NT2/D1 (cell line): ENCODE measurements around the gene SIL1.

ENCODE experiments used
- DNase-seq: peaks from one replicate; pipeline ENCODE4 v3.0.0-alpha.2; 2011; ENCODE audit warnings: low read depth, low spot score
- H3K27me3 ChIP-seq: 2 replicates; pipeline ENCODE4 v1.6.0; 2011; ENCODE audit warnings: mild to moderate bottlenecking; ENCODE audit not compliant: insufficient read length, insufficient read depth
- H3K36me3 ChIP-seq: 2 replicates; pipeline ENCODE4 v1.6.1; 2011; ENCODE audit warnings: mild to moderate bottlenecking, low read length, mixed read lengths; ENCODE audit not compliant: insufficient read depth, insufficient read length
- H3K4me1 ChIP-seq: 2 replicates; pipeline ENCODE4 v1.5.1; 2011; ENCODE audit not compliant: insufficient read depth, insufficient read length
- H3K4me3 ChIP-seq: 2 replicates; pipeline ENCODE4 v1.5.1; 2011; ENCODE audit warnings: low read depth; ENCODE audit not compliant: insufficient read length
- H3K9ac ChIP-seq: 2 replicates; pipeline ENCODE4 v1.6.0; 2011; ENCODE audit warnings: low read depth; ENCODE audit not compliant: insufficient read length
- H3K9me3 ChIP-seq: 2 replicates; pipeline ENCODE4 v1.5.1; 2011; ENCODE audit warnings: mild to moderate bottlenecking, low read length; ENCODE audit not compliant: insufficient read depth
- SUZ12 ChIP-seq: IDR thresholded peaks from 2 replicates; pipeline ENCODE4 v1.6.1; 2011; ENCODE audit not compliant: insufficient read length, insufficient read depth; ENCODE audit errors: extremely low read depth
- YY1 ChIP-seq: IDR thresholded peaks from 2 replicates; pipeline ENCODE4 v1.6.1; 2011; ENCODE audit not compliant: insufficient read length, insufficient read depth
- ZNF274 ChIP-seq: IDR thresholded peaks from 2 replicates; pipeline ENCODE4 v1.6.1; 2011; ENCODE audit warnings: mild to moderate bottlenecking, low read depth, low read length

The SIL1 gene

DNA sequence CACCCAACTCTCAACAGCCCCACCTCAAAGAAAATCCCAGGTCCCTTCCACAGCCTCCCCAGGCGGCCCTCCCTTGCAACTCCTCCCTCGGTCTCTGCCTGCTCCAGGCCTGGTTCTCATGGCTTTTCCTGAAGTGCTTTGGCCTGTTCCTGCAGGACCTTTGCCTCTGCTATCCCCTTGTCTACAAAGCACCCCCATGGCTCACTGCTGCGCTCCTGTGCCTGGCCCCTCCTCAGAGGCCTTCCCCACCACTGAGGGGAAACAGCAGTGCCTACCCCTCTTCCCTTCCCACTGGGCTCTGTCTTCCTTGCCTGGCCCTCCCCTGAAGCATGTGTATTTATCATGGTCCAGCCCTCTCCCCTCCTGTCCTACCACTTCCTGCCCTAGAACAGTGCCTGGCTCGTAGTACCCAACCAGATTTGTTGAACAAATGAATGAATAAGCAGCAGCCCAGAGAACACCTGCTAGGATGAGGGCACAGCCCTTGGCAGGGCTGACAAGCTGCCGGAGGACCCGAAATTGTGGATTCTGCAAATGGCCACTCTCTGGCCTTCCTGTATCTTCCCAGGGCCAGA lies 254.5 kb downstream of the SIL1 start:
- H3K27me3 ChIP-seq, result no peaks in the 10 kb centered on the region
- TF ChIP-seq SUZ12, result no peak
- H3K9me3 ChIP-seq, result no peaks in the 10 kb centered on the region
- H3K4me3 ChIP-seq, result no peak overlapping the region
- peaks cover 16% of the 10 kb centered on the region for H3K4me1 ChIP-seq
- H3K9ac ChIP-seq, result no peak overlapping the region
- H3K36me3 ChIP-seq, result peaks cover 9% of the 10 kb centered on the region
- DNase-seq, result no peak

DNA sequence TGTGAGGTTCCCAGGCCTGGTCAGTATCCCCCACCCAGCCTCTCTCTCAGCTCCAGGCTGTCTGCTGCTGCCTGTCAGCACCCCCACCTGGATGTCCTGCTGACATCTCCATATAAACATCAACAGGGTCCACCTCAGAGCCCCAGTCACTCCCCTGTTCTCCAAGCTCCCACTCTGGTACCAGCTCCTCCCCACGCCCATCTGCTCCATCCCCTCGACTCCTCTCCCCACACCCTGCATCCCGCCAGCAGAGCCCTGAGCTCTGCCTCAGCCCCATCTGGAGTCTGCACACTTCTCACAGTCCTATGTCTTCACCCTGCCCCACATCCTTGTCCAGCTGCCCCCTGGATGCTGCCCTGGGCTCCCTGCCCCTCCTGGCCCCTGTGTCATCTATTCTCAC lies 255.3 kb downstream of the SIL1 start:
- no peaks in the 10 kb centered on the region for H3K9me3 ChIP-seq
- peaks cover 9% of the 10 kb centered on the region for H3K36me3 ChIP-seq
- TF ChIP-seq ZNF274 (no peak), SUZ12 (no peak), YY1 (no peak)
- no peak overlapping the region for H3K9ac ChIP-seq
- no peak for DNase-seq
- no peaks in the 10 kb centered on the region for H3K27me3 ChIP-seq
- H3K4me3 ChIP-seq, result no peak overlapping the region
- peaks cover 10% of the 10 kb centered on the region for H3K4me1 ChIP-seq

DNA sequence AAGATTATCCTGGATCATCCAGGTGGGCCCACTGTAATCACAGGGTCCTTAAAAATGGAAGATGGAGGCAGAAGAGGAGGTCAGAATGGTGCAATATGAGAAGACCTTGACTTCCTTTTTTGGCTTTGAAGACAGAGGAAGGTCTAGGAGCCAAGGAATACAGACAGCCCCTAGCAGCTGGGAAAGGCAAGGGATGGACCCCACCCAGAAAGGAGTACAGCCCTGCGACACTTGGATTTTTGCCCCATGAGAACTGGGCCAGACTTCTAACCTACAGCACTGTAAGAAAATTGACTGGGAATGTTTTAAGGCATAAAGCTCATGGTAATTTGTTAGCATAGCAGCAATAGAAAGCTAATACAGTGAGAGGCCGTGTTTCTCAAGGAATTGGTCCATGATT lies 256.1 kb downstream of the SIL1 start:
- no peak for TF ChIP-seq SUZ12
- no peak for TF ChIP-seq YY1
- no peak for TF ChIP-seq ZNF274
- H3K36me3 ChIP-seq, result peaks cover 4% of the 10 kb centered on the region
- no peak overlapping the region for H3K9ac ChIP-seq
- no peak for DNase-seq
- H3K27me3 ChIP-seq, result no peaks in the 10 kb centered on the region
- H3K4me3 ChIP-seq, result no peak overlapping the region
- H3K4me1 ChIP-seq, result peaks cover 12% of the 10 kb centered on the region
- H3K9me3 ChIP-seq, result no peaks in the 10 kb centered on the region

DNA sequence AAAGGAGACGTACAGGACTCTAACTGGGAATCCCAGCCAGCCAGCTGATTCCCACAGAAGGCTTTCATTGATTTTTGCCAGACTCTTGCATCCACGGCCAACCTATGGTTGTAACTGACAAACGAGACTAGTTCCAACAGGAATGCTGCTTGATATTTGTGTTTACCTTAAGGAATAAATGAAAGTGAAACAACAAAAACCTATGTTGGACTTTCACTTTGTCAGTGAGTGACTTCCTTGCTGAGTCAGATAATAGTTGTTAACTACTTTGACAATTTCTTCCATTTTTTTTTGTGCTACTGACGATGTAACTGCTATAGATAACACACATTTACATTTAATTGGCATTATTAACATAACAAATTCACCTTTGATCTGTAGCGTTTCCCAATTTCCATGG lies 259.6 kb downstream of the SIL1 start:
- no peaks in the 10 kb centered on the region for H3K9me3 ChIP-seq
- TF ChIP-seq YY1, result no peak
- TF ChIP-seq SUZ12, result no peak
- TF ChIP-seq ZNF274, result no peak

DNA sequence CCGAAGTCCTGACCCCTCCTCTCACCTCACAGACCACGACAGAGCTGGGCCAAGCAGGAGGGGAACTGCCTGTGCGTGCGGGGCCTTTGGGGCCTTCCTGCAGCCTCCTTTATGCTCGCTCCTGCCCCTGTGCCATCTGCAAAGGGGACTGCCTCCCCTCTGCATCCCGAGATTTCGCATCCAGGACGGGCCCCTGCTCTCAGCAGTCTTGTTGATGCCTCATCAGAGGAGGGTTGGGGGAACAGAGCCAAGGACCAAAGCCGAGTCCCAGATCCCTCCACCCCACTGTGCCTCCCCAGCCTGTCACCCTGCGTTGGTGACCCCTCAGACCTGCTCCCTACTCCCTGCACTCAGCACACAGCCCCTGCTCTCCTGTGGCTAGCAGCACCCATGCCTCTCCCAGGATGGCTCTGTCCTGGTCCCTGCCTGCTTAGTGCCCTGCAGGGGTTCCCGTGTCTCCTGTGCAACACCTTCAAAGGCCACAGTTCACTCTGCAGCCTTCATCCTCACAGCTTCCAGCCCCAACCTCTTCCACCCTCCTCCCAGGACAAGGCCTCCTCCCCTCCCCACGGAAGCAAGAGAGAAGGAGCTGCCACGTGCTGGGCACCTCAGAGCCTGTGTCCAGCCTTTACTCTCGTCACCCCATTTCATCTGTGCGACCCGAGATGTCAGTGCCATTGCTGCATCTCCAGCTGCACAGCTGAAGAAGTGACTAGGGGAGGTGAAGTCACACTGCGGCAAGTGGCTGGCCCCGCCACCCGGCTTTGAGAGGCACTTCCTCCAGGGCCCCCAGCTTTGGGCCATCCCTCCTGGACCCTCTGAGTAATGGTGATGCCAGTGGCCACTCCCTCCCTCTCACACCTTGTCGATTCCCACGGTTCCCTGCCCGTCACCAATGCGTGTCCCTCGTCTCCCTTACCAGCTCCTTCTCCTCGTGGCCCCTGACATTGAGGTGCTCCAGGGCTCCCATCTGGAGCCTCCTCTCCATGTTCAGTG lies 260.5 kb downstream of the SIL1 start:
- TF ChIP-seq SUZ12, result no peak
- TF ChIP-seq YY1, result no peak
- TF ChIP-seq ZNF274, result no peak

More for the DNA sequence above, 259.6 kb downstream of the SIL1 start:
- no peak overlapping the region for H3K9ac ChIP-seq
- no peak for DNase-seq
- no peaks in the 10 kb centered on the region for H3K27me3 ChIP-seq
- H3K4me3 ChIP-seq, result no peak overlapping the region
- H3K36me3 ChIP-seq, result peaks cover 25% of the 10 kb centered on the region
- H3K4me1 ChIP-seq, result peaks cover 4% of the 10 kb centered on the region

DNA sequence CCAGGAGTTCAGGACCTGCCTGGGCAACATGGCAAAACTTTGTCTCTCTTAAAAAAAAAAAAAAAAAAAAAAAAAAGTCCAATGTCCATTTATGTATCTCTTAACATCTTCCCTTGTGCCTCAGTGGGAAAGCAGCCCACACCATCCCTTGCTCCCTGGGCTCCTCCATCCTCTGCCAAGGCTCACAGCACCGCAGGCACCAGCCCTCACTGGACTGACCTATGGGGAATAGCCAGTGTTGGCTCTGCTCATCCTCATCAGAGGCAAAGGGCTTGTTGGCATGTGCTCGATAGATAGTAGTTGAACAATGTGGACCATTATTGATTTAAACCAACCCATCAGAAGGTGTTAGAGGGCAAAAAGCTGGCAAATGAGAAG lies 261.2 kb downstream of the SIL1 start:
- H3K9me3 ChIP-seq, result no peaks in the 10 kb centered on the region
- H3K4me1 ChIP-seq, result peaks cover 4% of the 10 kb centered on the region
- no peaks in the 10 kb centered on the region for H3K27me3 ChIP-seq
- no peak for TF ChIP-seq SUZ12
- TF ChIP-seq YY1, result no peak
- no peak for TF ChIP-seq ZNF274
- H3K4me3 ChIP-seq, result no peak overlapping the region
- no peak overlapping the region for H3K9ac ChIP-seq
- no peak for DNase-seq
- peaks cover 41% of the 10 kb centered on the region for H3K36me3 ChIP-seq

More for the DNA sequence above, 260.5 kb downstream of the SIL1 start:
- Histone ChIP-seq H3K4me3 (no peak overlapping the region), H3K36me3 (peaks cover 33% of the 10 kb centered on the region), H3K27me3 (no peaks in the 10 kb centered on the region), H3K9ac (no peak overlapping the region), H3K4me1 (peaks cover 4% of the 10 kb centered on the region), H3K9me3 (no peaks in the 10 kb centered on the region)
- no peak for DNase-seq

DNA sequence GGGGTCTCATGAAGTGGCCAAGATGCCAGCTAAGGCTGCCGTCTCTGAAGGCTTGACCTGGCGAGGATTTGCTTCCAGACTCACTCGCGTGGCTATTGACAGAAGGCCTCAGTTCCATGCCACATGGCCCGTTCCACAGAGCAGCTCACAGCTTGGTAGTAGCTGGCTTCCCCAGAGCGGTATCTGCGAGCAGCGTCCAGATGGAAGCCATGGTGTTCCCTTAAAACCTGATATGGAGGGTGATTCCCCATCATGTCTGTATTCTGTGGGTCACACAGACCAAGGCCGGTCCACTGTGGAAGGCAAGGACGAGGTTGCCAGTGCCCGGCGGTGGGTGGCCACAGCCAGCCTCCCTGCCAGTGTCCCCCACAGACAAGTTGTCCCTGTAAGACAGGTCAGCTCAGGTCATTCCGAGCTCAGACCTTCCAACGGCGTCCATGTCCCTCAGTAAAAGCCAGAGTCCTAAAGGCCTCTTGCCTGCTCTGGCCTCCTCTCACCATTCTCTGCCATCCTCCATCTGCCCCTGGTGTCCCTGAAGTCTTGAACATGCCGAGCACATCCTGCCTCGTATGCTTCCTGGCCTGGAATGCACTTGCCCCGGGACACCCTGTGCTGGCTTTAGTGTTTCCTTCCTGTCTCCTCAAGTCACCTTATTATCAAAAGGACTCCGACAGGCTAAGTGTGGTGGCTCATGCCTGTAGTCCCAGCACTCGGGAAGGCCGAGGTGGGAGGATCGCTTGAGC lies 261.8 kb downstream of the SIL1 start:
- Histone ChIP-seq H3K27me3 (no peaks in the 10 kb centered on the region), H3K9ac (no peak overlapping the region), H3K4me1 (peaks cover 4% of the 10 kb centered on the region), H3K9me3 (no peaks in the 10 kb centered on the region), H3K36me3 (peaks cover 46% of the 10 kb centered on the region), H3K4me3 (no peak overlapping the region)
- no peak for TF ChIP-seq SUZ12
- TF ChIP-seq YY1, result no peak
- no peak for TF ChIP-seq ZNF274
- no peak for DNase-seq
